Ectodermal cell (in vitro differentiated cells): ENCODE results near the gene TNRC6A.
"Not testable (repeated sequence)": the region's sequence is repeated elsewhere in the genome, so short reads cannot be mapped to it uniquely, and the experiment has no call there.

ENCODE experiments used
- H3K27ac ChIP-seq: 2 replicates; pipeline ENCODE4 v1.7.0; 2013; ENCODE audit warnings: mild to moderate bottlenecking, low read depth, low read length; ENCODE audit not compliant: insufficient read depth, poor library complexity, severe bottlenecking
- H3K27me3 ChIP-seq: 2 replicates; pipeline ENCODE4 v1.7.0; 2013; ENCODE audit warnings: mild to moderate bottlenecking, low read length; ENCODE audit not compliant: insufficient read depth, control insufficient read depth, poor library complexity, severe bottlenecking
- H3K36me3 ChIP-seq: one replicate; pipeline ENCODE4 v1.7.0; 2013; ENCODE audit warnings: low read length; ENCODE audit not compliant: control insufficient read depth, insufficient read depth
- H3K4me1 ChIP-seq: one replicate; pipeline ENCODE4 v1.7.0; 2013; ENCODE audit warnings: low read length; ENCODE audit not compliant: control insufficient read depth, insufficient read depth
- H3K4me3 ChIP-seq: 2 replicates; pipeline ENCODE4 v1.7.0; 2013; ENCODE audit warnings: low read depth, low read length, control low read depth; ENCODE audit not compliant: insufficient read depth
- H3K9me3 ChIP-seq: 2 replicates; pipeline ENCODE4 v1.7.0; 2013; ENCODE audit warnings: mild to moderate bottlenecking, low read length, moderate library complexity; ENCODE audit not compliant: control insufficient read depth
- whole genome bisulfite sequencing, 2 experiments: methylation state at CpG; one replicate each; pipeline ENCODE4 v1.1.7; 2013; ENCODE audit warnings: missing lambda C conversion rate in 2 of 2; 5-methylcytosine and 5-hydroxymethylcytosine counted together

TNRC6A gene

DNA sequence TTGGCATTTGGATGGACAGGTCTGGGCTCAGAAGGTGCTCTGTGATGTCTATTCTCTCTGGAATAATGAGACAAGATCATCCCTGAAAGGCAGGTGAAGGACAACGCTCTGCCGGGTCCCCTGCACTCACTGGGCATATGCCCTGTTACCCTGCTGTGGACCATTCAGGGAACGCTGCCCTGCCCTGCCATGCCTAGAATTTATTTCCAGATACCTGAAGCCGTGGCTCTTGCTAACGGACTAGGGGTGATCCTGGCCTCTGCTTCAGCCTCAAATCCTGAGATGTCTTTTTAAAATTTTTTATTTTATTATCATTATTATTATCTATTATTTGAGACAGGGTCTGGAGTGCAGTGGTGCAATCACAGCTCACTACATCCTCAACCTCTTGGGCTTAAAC, 120.2 kb downstream of the TNRC6A start:
- H3K4me3 ChIP-seq: no peak overlapping the region
- WGBS, 2 experiments: 93 to 95% methylated on average over 5 of the region's 5 CpGs
- no peaks in the 10 kb centered on the region for H3K36me3 ChIP-seq
- no peaks in the 10 kb centered on the region for H3K27me3 ChIP-seq
- H3K9me3 ChIP-seq: no peaks in the 10 kb centered on the region
- H3K27ac ChIP-seq: no peak overlapping the region
- no peaks in the 10 kb centered on the region for H3K4me1 ChIP-seq

DNA sequence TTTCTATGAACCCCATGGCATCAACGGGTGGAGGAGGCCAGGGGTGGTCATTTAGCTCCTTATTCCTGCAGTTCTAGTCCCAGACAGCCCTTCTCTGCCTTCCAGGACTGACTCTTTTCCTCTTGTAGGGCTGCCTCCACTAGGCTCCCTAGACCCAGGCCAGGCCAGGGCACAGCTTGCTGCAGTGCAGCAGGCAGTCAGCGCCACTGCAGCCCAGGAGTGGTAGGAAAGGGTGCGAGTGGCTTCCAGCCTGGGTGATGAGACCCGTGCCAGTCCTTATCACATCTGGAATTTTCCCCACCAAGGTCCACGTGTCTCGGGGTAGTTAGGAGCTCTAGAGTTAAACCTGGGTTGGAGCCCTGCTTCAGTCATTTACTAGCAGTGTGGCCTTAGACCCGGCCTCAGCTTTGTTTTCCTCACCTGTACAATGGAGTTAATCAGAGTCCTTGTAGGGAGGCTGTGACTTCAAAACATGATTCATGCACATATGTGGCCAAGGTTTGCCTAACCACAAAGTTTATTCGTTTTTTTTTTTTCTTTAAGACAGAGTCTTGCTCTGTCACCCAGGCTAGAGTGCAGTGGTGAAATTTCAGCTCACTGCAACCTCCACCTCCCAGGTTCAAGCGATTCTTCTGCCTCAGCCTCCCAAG, 121.0 kb downstream of the TNRC6A start:
- H3K27me3 ChIP-seq: no peaks in the 10 kb centered on the region

GRCh38 chr16:24851700-24852099, 122.2 kb downstream of the TNRC6A start:
- 91 to 92% methylated on average over 7 to 8 of the region's 8 CpGs for WGBS, 2 experiments
- H3K4me3 ChIP-seq: no peak overlapping the region
- no peak overlapping the region for H3K27ac ChIP-seq
- H3K27me3 ChIP-seq: no peaks in the 10 kb centered on the region
- H3K4me1 ChIP-seq: no peaks in the 10 kb centered on the region
- no peaks in the 10 kb centered on the region for H3K36me3 ChIP-seq
- H3K9me3 ChIP-seq: no peaks in the 10 kb centered on the region

More for the DNA sequence above, 121.0 kb downstream of the TNRC6A start:
- 85% methylated on average over 9 of the region's 9 CpGs for WGBS, 2 experiments
- Histone ChIP-seq H3K4me3 (no peak overlapping the region), H3K36me3 (no peaks in the 10 kb centered on the region), H3K27ac (no peak overlapping the region), H3K4me1 (no peaks in the 10 kb centered on the region), H3K9me3 (no peaks in the 10 kb centered on the region)

DNA sequence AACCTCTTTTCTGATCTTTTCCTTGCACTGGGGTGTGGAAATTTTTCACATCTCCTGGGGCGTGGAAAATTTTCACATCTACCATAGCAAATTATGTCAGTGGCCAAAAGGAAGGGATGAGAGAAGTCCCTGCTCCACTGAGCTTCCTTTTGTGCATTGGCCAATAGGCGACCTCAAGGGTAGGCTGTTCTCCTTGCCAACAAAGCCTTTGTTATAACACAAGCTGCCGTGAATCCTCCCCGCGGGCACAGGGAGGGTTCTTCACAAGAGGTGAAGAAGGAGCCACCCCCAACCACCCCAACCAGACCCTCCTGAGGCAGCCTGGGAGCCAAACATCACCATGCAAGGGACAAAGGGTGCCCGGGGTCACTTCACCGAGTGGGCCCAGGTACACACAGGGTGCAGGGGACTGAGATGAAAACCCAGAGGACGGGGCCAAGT, 122.8 kb downstream of the TNRC6A start:
- no peaks in the 10 kb centered on the region for H3K36me3 ChIP-seq
- no peaks in the 10 kb centered on the region for H3K4me1 ChIP-seq
- no peaks in the 10 kb centered on the region for H3K27me3 ChIP-seq
- H3K9me3 ChIP-seq: no peaks in the 10 kb centered on the region
- no peak overlapping the region for H3K27ac ChIP-seq
- WGBS, 2 experiments: 75 to 77% methylated on average over 7 to 8 of the region's 8 CpGs
- no peak overlapping the region for H3K4me3 ChIP-seq

DNA sequence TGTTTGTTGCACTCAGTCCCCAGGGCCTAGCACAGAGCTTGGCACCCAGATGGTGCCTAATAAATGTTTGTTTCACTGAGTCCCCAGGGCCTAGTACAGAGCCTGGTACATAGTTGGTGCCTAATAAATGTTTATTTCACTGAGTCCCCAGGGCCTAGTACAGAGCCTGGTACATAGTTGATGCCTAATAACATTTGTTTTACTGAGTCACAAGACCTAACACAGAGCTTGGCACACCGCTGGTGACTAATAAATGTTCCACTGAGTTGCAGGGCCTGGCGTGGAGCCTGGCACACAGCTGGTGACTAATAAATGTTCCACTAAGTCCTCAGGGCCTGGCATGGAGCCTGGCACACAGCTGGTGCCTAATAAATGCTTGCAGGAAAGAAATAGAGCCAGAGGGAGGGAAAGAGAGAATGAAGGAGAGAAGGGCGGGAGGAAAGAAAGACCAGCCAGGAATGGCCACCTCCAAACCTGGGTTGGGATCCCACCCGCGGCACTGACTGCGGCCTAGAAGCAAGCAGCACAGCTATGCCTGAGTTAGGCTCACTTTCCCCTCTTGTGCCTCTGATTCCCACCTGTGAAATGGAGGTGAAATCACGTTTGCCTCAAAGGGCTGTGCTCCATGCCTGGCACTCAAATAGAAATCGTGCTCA, 123.8 kb downstream of the TNRC6A start:
- 92 to 94% methylated on average over 8 of the region's 8 CpGs for WGBS, 2 experiments
- Histone ChIP-seq H3K9me3 (no peaks in the 10 kb centered on the region), H3K27me3 (no peaks in the 10 kb centered on the region), H3K27ac (no peak overlapping the region), H3K36me3 (no peaks in the 10 kb centered on the region), H3K4me1 (no peaks in the 10 kb centered on the region), H3K4me3 (no peak overlapping the region)

DNA sequence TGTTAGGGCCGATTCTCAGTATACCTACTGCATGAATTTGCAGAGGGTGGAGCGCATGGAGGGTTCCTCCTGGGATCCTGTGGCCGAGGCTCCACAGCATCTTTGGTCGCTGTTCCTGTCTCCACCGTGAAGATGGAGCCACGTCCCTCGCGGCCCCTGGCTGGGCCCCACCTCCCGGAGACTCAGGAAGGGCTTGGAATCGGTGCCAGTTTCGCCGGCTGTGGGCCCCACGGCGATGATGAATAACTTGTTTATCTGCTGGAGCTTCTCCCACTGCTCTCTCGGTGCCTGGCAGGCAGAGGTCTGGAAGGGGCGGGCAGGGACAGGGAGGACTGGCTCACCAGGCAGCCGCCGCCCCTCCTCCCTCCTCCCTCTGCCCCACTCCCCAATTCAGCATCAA, 124.4 kb downstream of the TNRC6A start:
- H3K36me3 ChIP-seq: no peaks in the 10 kb centered on the region
- H3K9me3 ChIP-seq: no peaks in the 10 kb centered on the region
- H3K4me3 ChIP-seq: no peak overlapping the region
- H3K27me3 ChIP-seq: no peaks in the 10 kb centered on the region
- H3K27ac ChIP-seq: no peak overlapping the region
- H3K4me1 ChIP-seq: no peaks in the 10 kb centered on the region
- 71 to 77% methylated on average over 18 of the region's 18 CpGs for WGBS, 2 experiments

GRCh38 chr16:24854607-24855171, 125.2 kb downstream of the TNRC6A start:
- Histone ChIP-seq H3K36me3 (no peaks in the 10 kb centered on the region), H3K9me3 (no peaks in the 10 kb centered on the region), H3K27me3 (no peaks in the 10 kb centered on the region), H3K4me1 (no peaks in the 10 kb centered on the region), H3K27ac (no peak overlapping the region), H3K4me3 (no peak overlapping the region)

DNA sequence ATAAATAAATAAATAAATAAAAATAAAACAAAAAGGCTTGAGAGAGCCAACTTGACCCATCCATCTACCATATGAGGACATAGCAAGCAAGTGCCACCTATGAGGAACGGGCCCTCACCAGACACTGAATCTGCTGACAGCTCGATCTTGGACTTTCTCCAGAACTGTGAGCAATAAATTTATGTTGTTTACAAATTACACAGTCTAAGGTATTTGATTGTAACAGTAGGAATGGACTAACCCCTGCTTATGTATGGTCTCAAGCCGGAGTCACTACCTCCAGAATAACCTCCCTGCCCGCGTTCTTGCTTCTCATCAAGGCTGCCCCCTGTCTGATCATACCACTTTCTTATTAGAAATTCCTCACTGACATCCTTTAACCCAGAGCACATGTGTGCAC, 126.2 kb downstream of the TNRC6A start:
- Histone ChIP-seq H3K27me3 (no peaks in the 10 kb centered on the region), H3K27ac (no peak overlapping the region), H3K36me3 (no peaks in the 10 kb centered on the region), H3K9me3 (no peaks in the 10 kb centered on the region), H3K4me3 (no peak overlapping the region), H3K4me1 (no peaks in the 10 kb centered on the region)
- 72 to 92% methylated on average over 5 of the region's 5 CpGs for WGBS, 2 experiments

- 79 to 80% methylated on average over 8 of the region's 8 CpGs for WGBS, 2 experiments
- not testable (repeated sequence) for H3K9me3 ChIP-seq, H3K27me3 ChIP-seq, H3K4me3 ChIP-seq, H3K4me1 ChIP-seq, H3K36me3 ChIP-seq, H3K27ac ChIP-seq
Measured at GRCh38 chr16:24856871-24857270, 127.4 kb downstream of the TNRC6A start.

- WGBS, 2 experiments: 25 to 34% methylated on average over 8 to 9 of the region's 9 CpGs
- Histone ChIP-seq H3K4me1 (no peaks in the 10 kb centered on the region), H3K4me3 (no peak overlapping the region), H3K27ac (no peak overlapping the region), H3K9me3 (no peaks in the 10 kb centered on the region), H3K36me3 (no peaks in the 10 kb centered on the region), H3K27me3 (no peaks in the 10 kb centered on the region)
Measured at GRCh38 chr16:24858219-24859041, 129.0 kb downstream of the TNRC6A start.
